NCI-H748 (cell line): ENCODE data around the gene ZNF77.
"Not testable (repeated sequence)": the region's sequence is repeated elsewhere in the genome, so short reads cannot be mapped to it uniquely, and the experiment has no call there.

ENCODE experiments used
- DNase-seq: peaks from one replicate; lab custom pipeline; 2025; ENCODE audit not compliant: unreplicated experiment; lab: John Stamatoyannopoulos, UW

ZNF77 gene

DNA sequence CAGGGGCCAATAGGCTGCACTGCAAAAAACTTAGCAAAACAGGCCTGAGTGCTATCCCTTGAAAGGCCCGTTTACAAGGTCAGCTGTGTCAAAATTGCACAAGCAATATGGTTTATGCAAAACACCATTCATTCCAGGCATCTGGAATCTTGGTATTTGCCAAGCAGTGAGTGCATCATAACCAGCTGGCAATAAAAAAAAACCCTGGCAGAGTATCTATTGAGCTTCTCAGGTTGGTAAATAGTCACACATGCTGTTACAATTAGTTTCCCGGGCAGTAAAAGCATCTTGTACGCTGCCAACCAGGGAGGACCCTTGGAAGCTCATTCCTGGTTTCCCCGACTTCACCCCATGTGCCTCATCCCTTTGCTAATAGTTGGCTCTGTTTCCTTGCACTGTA, 21.3 kb downstream of the ZNF77 start:
- no peak for DNase-seq

- no peak for DNase-seq
Measured at GRCh38 chr19:2922987-2923386, 21.8 kb downstream of the ZNF77 start.

- DNase-seq, result no peak
Measured at GRCh38 chr19:2917275-2918184, 27.2 kb downstream of the ZNF77 start.

DNA sequence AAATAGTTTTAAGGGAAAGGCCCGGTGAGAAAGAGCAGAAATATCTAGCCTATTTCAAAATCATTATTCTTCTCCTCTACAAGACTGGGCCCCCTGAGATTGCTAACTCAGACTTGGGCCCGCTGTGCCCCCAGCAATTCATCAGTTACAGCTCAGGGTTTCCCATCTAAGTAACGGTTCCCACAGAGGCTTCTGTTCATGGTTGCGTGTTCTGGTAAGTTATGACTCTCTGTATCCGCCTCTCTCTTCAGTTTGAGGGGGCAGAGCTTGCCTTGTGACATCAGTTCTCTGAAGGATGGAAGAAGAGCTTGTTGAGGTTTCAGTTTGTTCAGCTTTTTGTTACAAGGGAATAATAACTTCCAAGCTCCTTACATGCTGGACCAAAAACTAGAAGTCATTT, 32.5 kb downstream of the ZNF77 start:
- no peak for DNase-seq

DNA sequence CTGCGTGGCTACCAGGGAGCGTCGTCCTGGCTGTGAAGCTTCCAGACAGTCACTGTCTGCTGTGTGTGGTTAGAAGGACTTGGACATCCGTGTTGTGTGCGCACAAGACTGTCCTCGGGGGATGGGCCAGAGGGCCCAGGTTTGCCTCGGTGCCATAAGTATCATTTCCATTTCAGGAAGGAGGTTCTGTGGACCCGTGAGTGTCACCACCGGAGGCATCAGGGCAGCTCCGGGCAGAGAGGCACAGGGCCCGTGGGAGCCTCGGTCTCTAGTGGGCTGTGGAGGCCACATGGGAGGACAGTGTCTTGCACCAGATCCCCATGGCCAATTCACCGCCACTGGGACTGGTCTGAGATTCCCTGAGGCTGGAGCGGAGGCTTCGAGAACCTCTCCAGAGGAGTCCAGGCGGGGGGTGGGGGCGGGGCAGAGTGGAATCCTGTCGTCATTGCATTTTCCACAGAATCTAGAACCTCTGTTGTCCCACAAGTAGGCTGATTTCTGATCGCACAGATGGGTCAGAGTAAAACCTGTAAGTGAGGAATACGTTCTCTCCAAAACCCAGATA, 38.1 kb downstream of the ZNF77 start:
- DNase-seq, result no peak

GRCh38 chr19:2905918-2906519, 38.8 kb downstream of the ZNF77 start:
- DNase-seq, result no peak

DNA sequence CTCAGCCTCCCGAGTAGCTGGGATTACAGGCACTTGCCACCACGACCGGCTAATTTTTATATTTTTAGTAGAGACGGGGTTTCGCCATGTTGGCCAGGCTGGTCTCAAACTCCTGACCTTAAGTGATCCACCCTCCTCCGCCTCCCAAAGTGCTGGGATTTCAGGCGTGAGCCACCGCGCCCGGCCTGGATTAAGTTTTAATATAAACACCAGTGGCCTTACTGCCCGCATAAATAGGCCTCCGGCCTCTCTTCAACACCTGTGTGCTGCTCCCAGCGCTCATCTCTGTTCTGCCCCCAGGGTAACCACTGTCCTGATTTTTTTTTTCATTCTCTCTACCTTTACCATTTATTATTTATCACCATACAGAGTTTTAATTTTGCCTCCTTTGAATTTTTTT, 41.4 kb downstream of the ZNF77 start:
- not testable (repeated sequence) for DNase-seq

DNA sequence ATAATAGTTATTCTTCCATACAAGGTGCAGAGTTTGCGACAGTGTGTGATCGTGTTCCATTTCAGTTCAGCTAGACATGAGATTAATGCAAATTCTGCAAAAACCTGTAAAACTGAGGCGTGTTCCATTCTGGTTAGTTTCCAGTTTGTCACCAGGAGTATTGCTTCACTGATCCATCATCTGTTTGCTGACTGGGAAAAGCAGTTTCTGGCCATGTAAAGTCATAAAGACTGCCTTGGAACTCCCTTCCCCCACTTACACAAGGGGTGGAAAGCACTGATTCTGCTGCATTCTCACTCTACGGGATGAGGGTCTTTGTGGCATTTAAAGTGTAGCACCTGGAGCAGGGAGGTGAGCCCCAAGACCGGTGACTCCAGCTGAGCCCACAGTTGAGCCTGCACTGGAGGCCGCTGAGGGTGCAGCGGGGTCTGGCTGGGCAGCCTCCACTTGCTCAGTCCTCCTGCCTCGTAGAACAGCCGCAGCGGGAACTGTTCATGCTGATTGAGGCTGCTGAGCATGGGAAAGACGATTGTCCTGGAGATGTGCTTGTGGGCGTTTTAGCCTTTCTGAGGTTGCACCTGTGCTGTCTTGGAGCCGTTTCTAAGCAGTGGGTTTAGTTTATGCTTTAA, 42.1 kb downstream of the ZNF77 start:
- DNase-seq, result no peak

DNA sequence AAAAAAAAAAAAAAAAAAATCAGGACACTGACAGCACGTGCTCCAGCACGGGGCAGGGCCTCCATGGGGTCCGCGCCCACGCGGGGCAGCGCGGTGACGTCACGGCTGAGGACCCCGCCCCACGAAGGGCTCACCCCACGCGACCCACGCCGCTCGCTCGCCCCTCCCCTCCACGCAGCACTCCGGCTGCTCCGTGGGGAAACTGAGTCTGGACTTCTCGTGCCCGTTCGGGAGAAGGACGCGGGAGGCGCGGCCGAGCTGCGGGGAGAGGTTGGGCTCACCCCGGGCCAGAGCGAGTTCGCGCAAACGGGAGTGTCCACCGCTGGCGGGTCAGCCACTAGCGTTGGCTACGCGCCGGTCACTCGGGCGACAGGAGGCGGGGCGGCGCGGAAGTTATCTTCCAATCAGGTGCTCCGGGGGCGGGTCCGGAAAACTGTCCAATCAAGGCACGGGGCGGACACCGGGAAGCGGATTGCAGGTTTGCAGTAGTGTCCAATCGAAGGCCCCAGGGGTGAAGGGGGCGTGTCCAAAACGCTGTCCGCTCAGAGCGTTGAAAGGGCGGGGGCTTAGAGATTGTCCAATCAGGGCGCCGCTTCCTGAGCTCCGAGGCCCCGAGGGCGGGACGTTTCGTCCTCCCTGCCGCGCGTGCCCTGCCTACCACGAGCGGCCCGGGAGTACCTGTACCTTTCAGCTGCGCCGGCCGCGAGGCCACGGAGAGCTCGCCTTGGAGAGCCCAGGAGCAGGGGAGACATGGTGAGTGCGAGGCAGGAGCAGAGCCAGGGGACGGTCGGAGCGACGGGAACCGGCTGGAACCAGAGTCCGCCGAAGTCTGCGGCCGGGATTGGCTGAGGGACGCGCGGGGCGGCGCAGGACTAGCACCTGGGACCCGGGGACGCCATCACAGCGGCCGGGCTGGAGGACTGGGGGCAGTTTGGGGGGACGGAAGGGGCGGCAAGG, 44.2 kb downstream of the ZNF77 start, which contains the start of gene ZNF57:
TSS of gene ZNF57 (plus strand) at position 633 of the 957 bp plus-strand sequence. CDS start at position 751, 118 bp downstream.
- DNase-seq, result peak; percentile 98

GRCh38 chr19:2896694-2897093, 48.1 kb downstream of the ZNF77 start:
- DNase-seq, result no peak

DNA sequence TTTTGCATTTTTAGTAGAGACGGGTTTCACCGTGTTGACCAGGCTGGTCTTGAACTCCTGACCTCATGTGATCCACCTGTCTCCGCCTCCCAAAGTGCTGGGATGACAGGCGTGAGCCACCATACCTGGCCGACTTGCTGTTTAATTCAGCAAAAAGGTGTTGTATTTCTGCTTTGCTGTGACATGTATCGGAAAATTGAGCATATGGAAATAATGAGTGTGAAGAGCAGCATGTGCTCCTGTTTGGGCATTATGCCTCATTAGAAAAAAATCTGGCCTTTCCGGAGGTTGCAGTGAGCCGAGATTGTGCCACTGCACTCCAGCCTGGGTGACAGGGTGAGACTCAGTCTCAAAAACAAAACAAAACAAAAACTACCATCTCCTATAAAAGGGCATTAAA, 54.2 kb downstream of the ZNF77 start:
- DNase-seq, result not testable (repeated sequence)

- DNase-seq, result no peak
Measured at GRCh38 chr19:2888731-2889224, 56.0 kb downstream of the ZNF77 start.

DNA sequence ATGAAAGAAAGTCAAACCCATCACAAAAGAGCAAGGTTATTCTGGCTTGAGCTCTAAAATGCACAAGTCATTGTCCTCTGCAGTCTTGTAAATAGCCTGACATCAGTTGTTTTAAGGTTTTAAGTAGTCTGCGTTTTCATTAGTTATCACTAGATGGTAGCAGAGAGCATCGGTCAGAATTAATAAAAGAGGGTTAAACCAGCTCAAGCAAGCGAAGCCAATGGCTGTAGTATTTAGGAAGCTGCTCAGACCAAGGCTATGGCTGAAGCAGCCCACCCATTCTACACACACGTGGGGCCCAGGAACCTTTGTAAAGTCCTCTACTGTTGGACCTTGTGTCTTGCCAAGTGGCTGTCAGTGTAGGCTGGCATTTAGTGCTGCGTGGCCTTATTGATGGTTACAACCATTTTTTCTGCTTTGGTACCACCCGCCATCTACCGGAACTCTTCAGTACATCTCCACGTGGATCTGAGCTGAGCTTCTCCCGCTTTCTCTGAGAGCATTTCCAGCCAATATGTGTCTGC, 57.3 kb downstream of the ZNF77 start:
- DNase-seq, result peak; percentile 64

- DNase-seq, result no peak
Measured at GRCh38 chr19:2885736-2886135, 59.0 kb downstream of the ZNF77 start.

GRCh38 chr19:2883686-2884439, 60.9 kb downstream of the ZNF77 start:
- no peak for DNase-seq
